HG03196 (cell line): ENCODE results near the gene CTBP2.

Experiments used
- ATAC-seq: cut with Tn5 transposase; IDR thresholded peaks from one replicate; pipeline ENCODE4 v1.9.1; 2021; ENCODE audit not compliant: unreplicated experiment

CTBP2 gene

GRCh38 chr10:125128397-125129075, 31.8 kb downstream of the CTBP2 start:
- ATAC-seq: no peak

GRCh38 chr10:125127986-125128385, 32.4 kb downstream of the CTBP2 start:
- no peak for ATAC-seq

- ATAC-seq: no peak
These were observed 33.3 kb downstream of the CTBP2 start for GRCh38 chr10:125127110-125127509.

DNA sequence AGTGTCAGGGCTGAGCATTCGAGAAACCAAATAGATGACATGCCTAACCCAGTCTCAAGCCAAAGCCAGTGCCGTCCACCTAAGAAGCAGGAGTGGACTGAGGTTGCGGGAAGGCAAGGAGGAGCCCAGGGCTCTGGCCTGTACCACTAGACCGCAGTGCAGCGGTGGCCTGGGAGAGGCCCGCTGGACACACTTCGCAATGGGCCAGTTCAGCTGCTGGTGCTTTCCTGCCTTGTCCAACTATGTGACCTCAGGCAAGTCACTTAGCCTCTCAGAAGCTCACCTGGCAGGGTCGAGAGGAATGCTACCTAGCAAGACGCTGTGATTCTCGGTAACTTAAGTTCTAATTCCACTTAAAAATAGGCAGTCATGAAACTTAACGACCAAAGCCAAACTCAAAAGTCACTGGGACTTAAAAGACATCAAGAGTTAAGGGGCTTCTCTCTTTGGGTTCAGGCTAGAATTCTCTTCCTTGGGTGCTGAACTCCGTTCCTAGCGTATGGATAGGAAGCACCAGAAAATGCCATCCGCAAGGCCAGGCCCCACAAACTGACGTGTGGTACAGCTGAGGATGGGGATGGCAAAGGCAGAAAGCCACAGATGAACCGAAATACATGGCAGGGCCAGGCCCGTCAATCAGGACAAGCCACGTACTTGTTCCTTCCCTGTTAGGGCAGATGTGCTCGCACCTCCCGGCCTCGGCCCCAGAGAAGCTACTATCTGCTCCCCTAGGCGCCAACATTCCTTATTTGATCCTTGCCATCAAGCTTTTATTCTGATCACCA, 34.2 kb downstream of the CTBP2 start:
- no peak for ATAC-seq

- no peak for ATAC-seq
These were observed 35.5 kb downstream of the CTBP2 start for GRCh38 chr10:125124907-125125306.

DNA sequence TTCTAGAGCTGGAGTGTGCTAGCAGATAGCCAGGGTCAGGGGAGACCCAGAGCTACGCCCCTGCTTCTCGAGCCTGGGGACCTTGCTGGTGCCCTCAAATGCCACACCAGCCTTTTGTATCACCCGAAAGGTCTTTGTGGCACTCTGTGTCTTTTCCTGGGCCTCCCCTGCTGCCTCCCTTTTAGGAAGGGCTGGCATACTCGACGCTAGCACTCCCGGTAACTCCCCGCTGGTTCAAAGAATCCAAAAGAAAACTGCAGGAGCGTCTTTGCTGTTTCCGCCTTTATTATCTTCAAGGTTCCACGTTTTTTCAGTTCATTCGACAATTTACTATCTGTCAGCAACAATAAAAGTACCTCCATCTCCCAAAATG, 36.3 kb downstream of the CTBP2 start:
- no peak for ATAC-seq

GRCh38 chr10:125123476-125124114, 36.8 kb downstream of the CTBP2 start:
- no peak for ATAC-seq

DNA sequence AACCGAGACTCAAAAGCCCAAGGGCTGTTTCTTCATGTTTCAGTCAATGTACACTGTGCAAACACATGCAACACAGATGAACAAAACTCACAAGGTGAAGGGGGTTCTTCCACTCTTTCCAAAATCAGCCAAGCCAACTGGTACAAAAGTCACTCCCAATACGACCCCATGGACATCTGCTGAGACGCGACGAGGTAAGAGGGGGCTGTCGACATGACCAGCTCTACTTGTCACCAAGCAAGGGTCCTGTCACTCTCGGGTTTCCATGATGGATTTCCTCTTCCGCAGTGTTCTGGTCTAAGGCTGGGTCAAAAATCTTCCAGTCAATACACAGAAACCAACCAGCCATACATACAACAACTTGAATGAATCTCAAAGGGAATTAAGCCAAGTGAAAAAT, 37.8 kb downstream of the CTBP2 start:
- ATAC-seq: no peak

- ATAC-seq: no peak
These were observed 39.4 kb downstream of the CTBP2 start for GRCh38 chr10:125121003-125121402.

- no peak for ATAC-seq
These were observed 40.2 kb downstream of the CTBP2 start for GRCh38 chr10:125120053-125120710.

DNA sequence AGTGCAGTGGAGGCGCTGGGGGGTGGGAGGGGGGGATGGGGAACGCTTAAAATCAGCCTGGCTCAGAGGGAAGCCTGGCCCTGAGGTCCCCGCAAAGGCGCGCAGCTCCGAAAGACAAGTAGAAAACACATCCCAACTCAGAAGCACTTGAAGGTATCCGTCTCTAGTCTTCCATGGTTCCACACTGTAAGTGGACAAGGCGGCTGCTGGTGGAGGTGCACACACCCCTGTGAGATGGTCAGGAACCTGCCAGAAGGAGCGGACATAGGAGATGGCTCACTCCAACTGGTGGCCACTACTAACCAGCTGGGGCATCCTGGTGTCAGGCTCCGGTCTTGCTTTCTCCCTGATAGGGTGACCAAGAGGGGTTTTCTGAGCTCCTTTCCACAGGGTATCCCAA, 41.7 kb downstream of the CTBP2 start:
- ATAC-seq: no peak

- no peak for ATAC-seq
These were observed 42.3 kb downstream of the CTBP2 start for GRCh38 chr10:125118011-125118611.

DNA sequence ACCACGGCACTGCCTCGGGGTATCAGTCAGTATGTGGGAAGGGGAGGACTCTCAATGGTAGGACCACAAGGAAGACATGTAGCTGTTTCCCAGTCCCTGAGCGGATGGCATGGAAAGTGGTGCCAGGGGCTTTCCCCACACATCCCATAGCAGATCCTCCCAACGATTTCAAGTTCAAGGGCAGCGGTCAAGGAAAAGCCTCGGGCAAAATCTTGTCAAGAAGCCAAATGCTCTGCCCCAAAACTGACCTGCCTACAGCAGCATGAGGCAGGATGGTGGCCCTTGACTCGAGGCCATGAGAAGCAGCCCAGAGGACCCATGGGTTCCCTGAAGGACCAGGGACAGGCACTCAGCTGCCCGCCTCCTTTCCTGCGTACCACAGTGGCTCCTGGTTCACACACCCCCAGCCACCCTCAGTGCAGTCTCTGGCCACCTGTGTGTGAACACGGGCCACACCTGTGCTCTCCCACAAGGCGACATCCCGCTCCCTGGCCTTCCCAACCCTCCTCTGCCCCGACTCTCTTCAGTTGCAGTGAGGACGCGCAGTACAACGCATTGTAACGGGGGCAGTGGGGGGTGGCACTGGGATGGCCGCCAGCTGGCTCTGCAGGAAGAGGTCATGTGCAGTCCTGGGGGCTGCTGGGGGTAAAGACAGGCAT, 43.6 kb downstream of the CTBP2 start:
- no peak for ATAC-seq

- no peak for ATAC-seq
These were observed 44.2 kb downstream of the CTBP2 start for GRCh38 chr10:125116041-125116649.

DNA sequence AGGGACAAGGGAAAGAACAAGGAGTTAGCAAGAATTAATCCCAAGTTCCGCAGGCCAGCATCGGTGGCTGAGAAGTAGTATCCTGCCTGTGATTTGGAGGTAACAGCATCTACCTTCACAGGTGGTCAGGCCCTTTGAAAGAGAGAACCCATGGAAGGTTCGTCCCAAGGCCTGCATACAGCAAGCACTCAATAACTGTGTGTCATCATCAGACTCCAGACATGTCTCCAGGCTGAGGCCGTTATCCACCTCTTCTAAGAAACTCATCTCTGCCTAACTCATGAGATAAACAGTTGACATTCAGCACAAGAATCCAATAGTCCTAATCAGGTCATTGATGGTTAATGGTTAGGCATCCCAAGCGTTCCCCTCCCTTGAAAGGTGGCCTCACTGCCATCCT, 45.0 kb downstream of the CTBP2 start:
- ATAC-seq: no peak

DNA sequence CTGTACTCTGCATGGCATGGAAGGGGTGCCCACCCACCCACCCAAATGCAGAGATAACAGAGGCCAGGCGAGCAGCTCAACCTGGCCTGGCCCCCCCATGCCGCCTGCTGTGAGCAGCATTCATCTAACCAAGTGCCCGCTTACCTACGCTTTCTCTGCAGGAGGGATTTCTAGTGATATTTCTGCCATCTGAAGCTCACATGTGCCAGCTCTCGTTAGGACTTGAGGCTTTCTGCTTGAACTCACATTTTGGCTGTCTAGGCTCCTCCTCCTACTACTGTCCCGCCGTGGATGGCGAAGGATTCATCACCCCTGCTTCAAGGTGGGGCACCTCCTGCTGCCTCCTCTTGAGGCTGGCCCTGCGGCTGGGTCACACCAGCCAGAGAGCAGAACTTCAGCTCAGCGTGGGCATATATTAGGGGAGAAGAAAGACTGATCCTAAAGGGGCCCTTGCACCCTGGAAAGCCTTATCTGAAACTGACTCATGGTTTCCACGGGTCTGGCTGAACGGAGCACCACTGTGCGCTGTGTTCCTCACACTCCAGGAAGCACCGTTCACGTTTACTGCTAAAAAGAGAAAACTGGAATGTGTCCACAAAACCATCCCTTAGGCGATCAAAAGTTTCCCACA, 45.5 kb downstream of the CTBP2 start:
- no peak for ATAC-seq

DNA sequence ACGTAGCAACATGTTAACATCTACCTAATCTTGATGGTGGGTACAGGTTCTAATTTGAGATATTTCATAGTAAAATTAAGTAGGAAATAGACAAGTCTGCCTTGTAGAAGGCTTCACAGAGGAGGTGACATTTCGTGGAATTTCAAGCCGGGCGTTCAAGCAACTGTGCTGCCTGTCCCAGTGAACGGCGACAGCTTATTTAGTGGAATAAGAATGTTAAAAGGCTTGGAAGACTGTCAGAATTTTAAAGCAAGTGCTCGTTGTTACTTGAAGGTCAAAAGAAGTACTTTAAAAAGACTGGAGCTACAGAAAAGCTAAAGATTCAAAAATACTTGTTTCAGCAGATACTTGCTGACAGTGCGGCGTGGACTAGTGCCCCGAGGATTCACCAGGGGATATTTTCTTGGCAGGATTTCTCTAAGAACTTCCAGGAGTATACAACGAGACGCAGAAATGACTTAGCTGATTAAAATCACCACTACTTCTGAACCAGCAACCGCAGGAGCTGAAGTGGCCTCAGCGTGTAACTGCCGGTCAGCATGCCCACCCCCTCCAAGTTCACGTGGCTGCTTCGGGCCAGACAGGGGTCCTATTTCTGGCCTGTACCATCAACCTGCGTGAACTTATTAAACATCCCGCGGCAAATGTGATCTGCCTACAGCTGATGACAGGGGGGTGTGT, 46.5 kb downstream of the CTBP2 start:
- ATAC-seq: no peak

DNA sequence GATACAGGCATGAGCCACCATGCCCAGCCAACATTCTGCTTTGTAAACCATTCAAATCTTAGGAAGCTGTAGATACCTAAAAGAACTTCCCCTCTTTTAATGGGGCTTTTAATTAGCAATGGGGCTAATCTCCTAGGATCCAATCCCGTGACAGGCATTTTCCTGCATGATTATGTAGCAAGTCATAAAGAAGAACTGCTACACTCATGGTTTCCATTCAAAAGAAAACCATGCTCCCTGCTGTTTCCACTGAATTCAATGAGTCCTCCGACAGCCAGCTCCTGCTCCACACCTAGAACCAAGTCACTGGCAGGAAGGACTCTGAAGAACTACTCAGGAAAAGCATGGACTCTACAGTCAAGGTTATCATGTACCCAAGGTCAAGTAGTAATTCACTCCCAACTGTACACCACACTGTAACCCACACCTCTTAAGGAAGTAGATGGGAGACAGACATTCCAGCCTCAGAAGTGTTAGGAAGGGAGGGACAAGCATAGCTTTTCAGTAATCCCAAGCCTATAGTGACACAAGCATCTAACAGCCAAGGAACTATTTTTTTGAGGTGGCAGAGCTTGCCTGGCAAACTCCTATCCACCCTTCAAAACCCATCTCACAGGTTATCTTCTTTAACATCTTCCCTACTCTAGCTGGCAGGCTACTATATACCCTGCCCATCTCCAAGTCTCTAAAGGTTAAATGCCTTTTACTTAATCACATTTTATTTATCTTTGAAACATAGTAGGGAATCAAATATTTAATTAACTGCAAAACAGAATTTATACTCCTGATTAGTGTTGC, 47.5 kb downstream of the CTBP2 start:
- ATAC-seq: no peak
